VCaP (cell line): ENCODE measurements around the gene RYR2.
"Not testable (repeated sequence)": the region's sequence is repeated elsewhere in the genome, so short reads cannot be mapped to it uniquely, and the experiment has no call there.

Experiments used
- H3K27ac ChIP-seq: fragments of 450-650 bp; 2 replicates; pipeline ENCODE4 v1.5.1; 2017
- CTCF ChIP-seq: fragments of 450-650 bp; conservative IDR thresholded peaks from 2 replicates; pipeline ENCODE4 v1.5.1; 2017; ENCODE audit warnings: mild to moderate bottlenecking, moderate library complexity

The RYR2 gene

GRCh38 chr1:237124856-237125462, 83.0 kb downstream of the RYR2 start:
- H3K27ac ChIP-seq = no peak overlapping the region
- peak; percentile 79 for TF ChIP-seq CTCF

GRCh38 chr1:237126180-237126579, 84.2 kb downstream of the RYR2 start:
- H3K27ac ChIP-seq = no peak overlapping the region
- TF ChIP-seq CTCF = no peak

GRCh38 chr1:237127301-237127700, 85.3 kb downstream of the RYR2 start:
- H3K27ac ChIP-seq = not testable (repeated sequence)

GRCh38 chr1:237133921-237134320, 91.9 kb downstream of the RYR2 start:
- TF ChIP-seq CTCF = no peak
- H3K27ac ChIP-seq = no peak overlapping the region

GRCh38 chr1:237134929-237135328, 92.9 kb downstream of the RYR2 start:
- no peak overlapping the region for H3K27ac ChIP-seq
- no peak for TF ChIP-seq CTCF

GRCh38 chr1:237138551-237138950, 96.6 kb downstream of the RYR2 start:
- no peak overlapping the region for H3K27ac ChIP-seq
- no peak for TF ChIP-seq CTCF

- no peak overlapping the region for H3K27ac ChIP-seq
- no peak for TF ChIP-seq CTCF
These were observed 97.7 kb downstream of the RYR2 start for GRCh38 chr1:237139732-237140131.

GRCh38 chr1:237140986-237141385, 99.0 kb downstream of the RYR2 start:
- TF ChIP-seq CTCF = no peak

More at GRCh38 chr1:237140986-237141385, 99.0 kb downstream of the RYR2 start:
- no peak overlapping the region for H3K27ac ChIP-seq
